RWPE1 (cell line): ENCODE data around the gene CUL3.
"Not testable (repeated sequence)": the region's sequence is repeated elsewhere in the genome, so short reads cannot be mapped to it uniquely, and the experiment has no call there.

Source experiments
- CTCF ChIA-PET: fragments of 350-600 bp; sonication (Branson Sonifier 250); formaldehyde crosslinking; extraction: SDS; loops from one replicate; lab custom pipeline; 2021; lab: Yijun Ruan, JAX
- POLR2A ChIA-PET: fragments of 400-600 bp; formaldehyde crosslinking; extraction: SDS; loops from one replicate; lab custom pipeline; 2020; ENCODE audit warnings: antibody characterized with exemption; ENCODE audit not compliant: low non-redundant PET; lab: Yijun Ruan, JAX
- DNase-seq: peaks from one replicate; pipeline ENCODE4 v3.0.0; 2012; ENCODE audit warnings: low spot score
- H3K27ac ChIP-seq: fragments of 450-650 bp; 2 replicates; pipeline ENCODE4 v1.5.1; 2017
- TF ChIP-seq, protein P1 (sequence below): fragments of 450-650 bp; conservative IDR thresholded peaks from 2 replicates; pipeline ENCODE4 v1.5.1; 2017; ENCODE audit warnings: low read depth, mild to moderate bottlenecking

The CUL3 gene

GRCh38 chr2:224507789-224508188, 77.4 kb downstream of the CUL3 start:
- TF ChIP-seq, protein P1, sequence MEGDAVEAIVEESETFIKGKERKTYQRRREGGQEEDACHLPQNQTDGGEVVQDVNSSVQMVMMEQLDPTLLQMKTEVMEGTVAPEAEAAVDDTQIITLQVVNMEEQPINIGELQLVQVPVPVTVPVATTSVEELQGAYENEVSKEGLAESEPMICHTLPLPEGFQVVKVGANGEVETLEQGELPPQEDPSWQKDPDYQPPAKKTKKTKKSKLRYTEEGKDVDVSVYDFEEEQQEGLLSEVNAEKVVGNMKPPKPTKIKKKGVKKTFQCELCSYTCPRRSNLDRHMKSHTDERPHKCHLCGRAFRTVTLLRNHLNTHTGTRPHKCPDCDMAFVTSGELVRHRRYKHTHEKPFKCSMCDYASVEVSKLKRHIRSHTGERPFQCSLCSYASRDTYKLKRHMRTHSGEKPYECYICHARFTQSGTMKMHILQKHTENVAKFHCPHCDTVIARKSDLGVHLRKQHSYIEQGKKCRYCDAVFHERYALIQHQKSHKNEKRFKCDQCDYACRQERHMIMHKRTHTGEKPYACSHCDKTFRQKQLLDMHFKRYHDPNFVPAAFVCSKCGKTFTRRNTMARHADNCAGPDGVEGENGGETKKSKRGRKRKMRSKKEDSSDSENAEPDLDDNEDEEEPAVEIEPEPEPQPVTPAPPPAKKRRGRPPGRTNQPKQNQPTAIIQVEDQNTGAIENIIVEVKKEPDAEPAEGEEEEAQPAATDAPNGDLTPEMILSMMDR = no peak
- ChIA-PET POLR2A (no interaction called here), CTCF (interaction anchor here (0.6 kb wide), 1 partner anchor 718 kb away, joined by 6 read pairs; no protein-coding TSS in a partner anchor)
- no peak for DNase-seq
- no peak overlapping the region for H3K27ac ChIP-seq

DNA sequence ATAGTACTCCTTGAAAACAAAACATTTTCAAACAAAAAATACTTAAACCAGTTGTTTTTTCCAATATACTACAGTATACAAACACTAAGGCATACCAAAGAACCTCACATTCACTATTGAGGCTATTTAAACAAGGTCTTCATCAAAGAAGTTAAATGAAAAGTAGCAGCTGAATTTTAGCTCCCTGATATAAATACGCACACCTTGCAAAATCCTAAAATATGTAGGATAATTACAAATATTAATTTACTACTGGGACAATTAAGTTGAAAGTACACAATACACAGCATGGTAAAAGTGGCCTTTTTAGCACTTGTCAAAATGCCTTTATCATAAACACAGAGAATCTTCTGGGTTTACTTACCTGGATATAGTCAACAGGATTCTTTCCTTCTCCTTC, 78.7 kb downstream of the CUL3 start:
- TF ChIP-seq, protein P1 = no peak
- ChIA-PET POLR2A (no interaction called here), CTCF (no interaction called here)
- no peak for DNase-seq
- H3K27ac ChIP-seq = no peak overlapping the region

DNA sequence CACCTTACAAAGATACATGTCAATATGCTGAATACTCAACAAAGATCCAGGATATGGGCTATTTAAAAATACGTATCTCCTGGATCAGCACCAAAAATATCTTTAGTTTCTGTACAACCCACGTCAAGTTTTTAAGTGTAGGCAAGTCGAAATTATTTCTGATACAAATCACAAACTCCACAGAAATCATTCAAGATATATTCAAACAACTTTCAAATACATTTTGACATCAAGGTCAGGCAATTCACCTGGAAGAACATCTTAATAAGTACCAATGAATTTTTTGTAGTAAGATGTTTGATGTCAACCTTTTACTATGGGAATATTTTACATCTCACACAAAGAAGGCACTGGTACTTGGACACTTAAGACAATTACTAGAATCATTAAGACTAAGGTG, 86.2 kb downstream of the CUL3 start:
- POLR2A ChIA-PET = no interaction called here
- TF ChIP-seq, protein P1 = no peak
- CTCF ChIA-PET = no interaction called here
- DNase-seq = no peak
- H3K27ac ChIP-seq = no peak overlapping the region

DNA sequence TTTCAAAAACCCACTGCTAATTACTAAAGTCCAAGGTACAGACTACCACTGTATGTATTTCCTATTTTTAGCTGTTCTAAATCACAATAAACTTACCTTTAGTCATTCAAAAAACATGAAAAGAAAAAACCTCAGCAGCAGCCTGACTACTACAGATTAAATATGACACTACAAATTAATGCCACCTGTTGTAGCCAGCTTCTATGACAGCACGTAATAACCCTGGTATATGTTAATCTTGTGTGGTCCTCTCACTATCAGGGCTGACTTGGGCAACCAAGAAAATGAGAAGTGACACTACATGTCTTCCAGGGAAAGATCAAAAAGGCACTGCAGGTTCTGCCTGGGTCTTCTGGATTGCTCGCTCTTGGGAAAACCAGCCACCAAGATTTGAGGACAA, 92.6 kb downstream of the CUL3 start:
- ChIA-PET CTCF (no interaction called here), POLR2A (no interaction called here)
- no peak overlapping the region for H3K27ac ChIP-seq
- TF ChIP-seq, protein P1 = no peak
- no peak for DNase-seq

- DNase-seq, H3K27ac ChIP-seq, POLR2A ChIA-PET: not testable (repeated sequence)
- CTCF ChIA-PET = interaction anchor here (0.6 kb wide), 1 partner anchor 32 kb away, joined by 4 read pairs; no protein-coding TSS in a partner anchor
Observed at GRCh38 chr2:224487940-224488339, 97.2 kb downstream of the CUL3 start.

DNA sequence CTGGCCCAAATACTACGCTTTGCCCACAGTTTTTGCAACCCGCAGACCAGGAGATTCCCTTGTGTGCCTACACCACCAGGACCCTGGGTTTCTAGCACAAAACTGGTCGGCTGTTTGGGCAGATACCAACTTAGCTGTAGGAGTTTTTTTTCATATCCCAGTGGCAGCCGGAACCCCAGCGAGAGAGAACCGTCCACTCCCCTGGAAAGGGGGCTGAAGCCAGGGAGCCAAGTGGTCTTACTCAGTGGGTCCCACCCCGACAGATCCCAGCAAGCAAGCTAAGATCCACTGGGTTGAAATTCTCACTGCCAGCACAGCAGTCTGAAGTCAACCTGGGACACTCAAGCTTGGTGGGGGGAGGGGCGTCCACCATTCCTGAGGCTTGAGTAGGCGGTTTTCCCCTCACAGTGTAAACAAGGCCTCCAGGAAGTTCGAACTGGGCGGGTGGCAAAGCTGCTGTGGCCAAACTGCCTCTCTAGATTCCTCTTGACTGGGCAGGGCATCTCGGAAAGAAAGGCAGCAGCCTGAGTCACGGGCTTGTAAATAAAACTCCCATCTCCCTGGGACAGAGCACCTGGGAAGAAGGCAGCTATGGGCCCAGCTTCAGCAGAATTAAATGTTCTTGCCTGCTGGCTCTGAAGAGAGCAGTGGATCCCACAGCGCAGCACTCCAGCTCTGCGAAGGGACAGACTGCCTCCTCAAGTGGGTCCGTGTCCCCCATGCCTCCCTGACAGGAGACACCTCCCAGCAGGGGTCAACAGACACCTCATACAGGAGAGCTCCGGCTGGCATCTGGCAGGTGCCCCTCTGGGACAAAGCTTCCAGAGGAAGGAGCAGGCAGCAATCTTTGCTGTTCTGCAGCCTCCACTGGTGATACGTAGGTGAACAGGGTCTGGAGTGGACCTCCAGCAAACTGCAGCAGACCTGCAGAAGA, 99.8 kb downstream of the CUL3 start:
- DNase-seq = peak; percentile 49

DNA sequence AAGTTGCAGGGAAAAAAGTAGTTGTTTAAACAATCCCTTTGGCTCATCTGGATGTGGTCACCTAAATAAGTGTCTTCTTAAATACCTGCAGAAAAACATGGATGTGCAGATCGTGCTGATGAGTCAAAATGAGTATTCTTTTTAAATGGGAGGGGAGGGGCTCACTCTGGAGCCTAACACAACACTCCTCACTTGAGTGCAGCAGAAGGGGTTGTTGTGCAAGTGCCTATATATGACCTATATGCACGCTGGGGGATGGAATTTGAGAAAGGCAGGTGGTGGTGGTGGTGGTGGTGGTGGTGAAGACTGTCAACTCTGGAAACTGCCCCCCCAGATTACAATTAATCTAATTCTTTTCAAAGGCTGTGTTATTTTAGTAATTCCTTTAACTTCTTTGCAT, 105.3 kb downstream of the CUL3 start:
- CTCF ChIA-PET = no interaction called here
- no peak for DNase-seq
- H3K27ac ChIP-seq = no peak overlapping the region
- TF ChIP-seq, protein P1 = no peak
- POLR2A ChIA-PET = no interaction called here

More for the DNA sequence above, 99.8 kb downstream of the CUL3 start:
- H3K27ac ChIP-seq = peak overlapping the region; percentile 87
- CTCF ChIA-PET = interaction anchor here (0.6 to 0.7 kb wide), 2 partner anchors 8 to 89 kb away, joined by 3 read pairs; no protein-coding TSS in a partner anchor
- POLR2A ChIA-PET = interaction anchor here (0.7 kb wide), 1 partner anchor 16 kb away, joined by 14 read pairs; no protein-coding TSS in a partner anchor
